ENCODE data around the gene VCPKMT.
"Not testable (repeated sequence)": the region's sequence is repeated elsewhere in the genome, so short reads cannot be mapped to it uniquely, and the experiment has no call there.

VCPKMT gene

GRCh38 chr14:50083467-50084337 is 32.7 kb downstream of the VCPKMT start:
- no peak for DNase-seq (ENCODE audit: low read depth, low spot score)
- in situ Hi-C loops (cut with HindIII; ENCODE audit: low sequenced_read_pairs): no loop called here
- TF ChIP-seq, protein P1, sequence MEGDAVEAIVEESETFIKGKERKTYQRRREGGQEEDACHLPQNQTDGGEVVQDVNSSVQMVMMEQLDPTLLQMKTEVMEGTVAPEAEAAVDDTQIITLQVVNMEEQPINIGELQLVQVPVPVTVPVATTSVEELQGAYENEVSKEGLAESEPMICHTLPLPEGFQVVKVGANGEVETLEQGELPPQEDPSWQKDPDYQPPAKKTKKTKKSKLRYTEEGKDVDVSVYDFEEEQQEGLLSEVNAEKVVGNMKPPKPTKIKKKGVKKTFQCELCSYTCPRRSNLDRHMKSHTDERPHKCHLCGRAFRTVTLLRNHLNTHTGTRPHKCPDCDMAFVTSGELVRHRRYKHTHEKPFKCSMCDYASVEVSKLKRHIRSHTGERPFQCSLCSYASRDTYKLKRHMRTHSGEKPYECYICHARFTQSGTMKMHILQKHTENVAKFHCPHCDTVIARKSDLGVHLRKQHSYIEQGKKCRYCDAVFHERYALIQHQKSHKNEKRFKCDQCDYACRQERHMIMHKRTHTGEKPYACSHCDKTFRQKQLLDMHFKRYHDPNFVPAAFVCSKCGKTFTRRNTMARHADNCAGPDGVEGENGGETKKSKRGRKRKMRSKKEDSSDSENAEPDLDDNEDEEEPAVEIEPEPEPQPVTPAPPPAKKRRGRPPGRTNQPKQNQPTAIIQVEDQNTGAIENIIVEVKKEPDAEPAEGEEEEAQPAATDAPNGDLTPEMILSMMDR (IDR thresholded peaks at IDR 0.05; ENCODE audit: low read depth, low read length): no peak
- no peak overlapping the region for H3K4me3 ChIP-seq (ENCODE audit: low read depth, low read length)

- DNase-seq (ENCODE audit: low read depth, low spot score): peak; percentile 39
- no peak overlapping the region for H3K4me3 ChIP-seq (ENCODE audit: low read depth, low read length)
- in situ Hi-C loops (cut with HindIII; ENCODE audit: low sequenced_read_pairs): no loop called here
- TF ChIP-seq, protein P1 (IDR thresholded peaks at IDR 0.05; ENCODE audit: low read depth, low read length): no peak
Measured at GRCh38 chr14:50082784-50083466, 33.4 kb downstream of the VCPKMT start.

GRCh38 chr14:50082308-50082742 is 34.0 kb downstream of the VCPKMT start:
- DNase-seq (ENCODE audit: low read depth, low spot score): no peak
- no peak overlapping the region for H3K4me3 ChIP-seq (ENCODE audit: low read depth, low read length)
- TF ChIP-seq, protein P1 (IDR thresholded peaks at IDR 0.05; ENCODE audit: low read depth, low read length): no peak
- in situ Hi-C loops (cut with HindIII; ENCODE audit: low sequenced_read_pairs): no loop called here

DNA sequence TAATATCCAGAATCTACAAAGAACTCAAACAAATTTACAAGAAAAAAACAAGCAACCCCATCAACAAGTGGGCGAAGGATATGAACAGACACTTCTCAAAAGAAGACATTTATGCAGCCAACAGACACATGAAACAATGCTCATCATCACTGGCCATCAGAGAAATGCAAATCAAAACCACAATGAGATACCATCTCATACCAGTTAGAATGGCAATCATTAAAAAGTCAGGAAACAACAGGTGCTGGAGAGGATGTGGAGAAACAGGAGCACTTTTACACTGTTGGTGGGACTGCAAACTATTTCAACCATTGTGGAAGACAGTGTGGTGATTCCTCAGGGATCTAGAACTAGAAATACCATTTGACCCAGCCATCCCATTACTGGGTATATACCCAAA is 37.3 kb downstream of the VCPKMT start:
- DNase-seq (ENCODE audit: low read depth, low spot score); in situ Hi-C loops (cut with HindIII; ENCODE audit: low sequenced_read_pairs); H3K4me3 ChIP-seq (ENCODE audit: low read depth, low read length): not testable (repeated sequence)

- in situ Hi-C loops (cut with HindIII; ENCODE audit: low sequenced_read_pairs); DNase-seq (ENCODE audit: low read depth, low spot score); H3K4me3 ChIP-seq (ENCODE audit: low read depth, low read length): not testable (repeated sequence)
Measured at GRCh38 chr14:50073663-50074062, 42.7 kb downstream of the VCPKMT start.

DNA sequence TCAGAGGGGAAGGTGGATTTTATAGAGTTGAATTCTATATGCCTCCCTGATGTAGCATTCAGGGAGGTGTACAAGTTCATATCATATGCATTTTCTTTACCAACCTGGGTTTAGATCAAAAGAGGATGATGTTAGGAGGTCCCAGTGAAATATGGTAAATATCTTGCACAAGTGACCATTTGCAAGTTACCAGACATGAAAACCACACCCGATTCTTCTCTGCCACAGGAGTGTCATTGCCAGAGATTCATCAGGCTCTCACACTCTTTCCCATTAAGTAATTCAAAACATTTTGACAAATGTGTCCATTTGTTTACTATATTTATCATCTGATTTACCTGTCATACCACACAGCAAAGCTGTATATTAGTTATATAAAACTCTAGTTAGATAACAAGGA is 44.0 kb downstream of the VCPKMT start:
- in situ Hi-C loops (cut with HindIII; ENCODE audit: low sequenced_read_pairs): no loop called here
- no peak overlapping the region for H3K4me3 ChIP-seq (ENCODE audit: low read depth, low read length)
- TF ChIP-seq, protein P1 (IDR thresholded peaks at IDR 0.05; ENCODE audit: low read depth, low read length): no peak
- DNase-seq (ENCODE audit: low read depth, low spot score): no peak

GRCh38 chr14:50070840-50071548 is 45.4 kb downstream of the VCPKMT start:
- no peak overlapping the region for H3K4me3 ChIP-seq (ENCODE audit: low read depth, low read length)
- no peak for DNase-seq (ENCODE audit: low read depth, low spot score)
- in situ Hi-C loops (cut with HindIII; ENCODE audit: low sequenced_read_pairs): no loop called here
- TF ChIP-seq, protein P1 (IDR thresholded peaks at IDR 0.05; ENCODE audit: low read depth, low read length): no peak

Data from astrocyte of the spinal cord (primary cell).